ENCODE data around the gene HPSE2. TPM values are rescaled to one million over a fixed set of nuclear protein-coding genes. Genes with fewer than 3 reads are reported as not detected.
"Not testable (repeated sequence)": the region's sequence is repeated elsewhere in the genome, so short reads cannot be mapped to it uniquely, and the experiment has no call there.

HPSE2 gene
- total and polyA plus RNA-seq, 12 donors: 0.04 to 0.24 (median 0.13) TPM; not detected in 6

GRCh38 chr10:98563811-98564210, 671.8 kb downstream of the HPSE2 start:
- intact Hi-C loops (cut with DNase I): no loop called here
- H3K36me3 ChIP-seq: no peaks in the 10 kb centered on the region
- H3K27ac ChIP-seq: no peak overlapping the region
- H3K9me3 ChIP-seq: no peaks in the 10 kb centered on the region
- no peak for TF ChIP-seq CTCF (IDR thresholded peaks at IDR 0.05)
- no peak overlapping the region for H3K4me3 ChIP-seq
- ATAC-seq (no peak), DNase-seq (no peak)
- WGBS, 2 donors: 56 to 76% methylated on average over 2 of the region's 2 CpGs
- peaks cover 0 to 5% (median 0%) of the 10 kb centered on the region in 9 donors for H3K4me1 ChIP-seq
- H3K27me3 ChIP-seq: no peaks in the 10 kb centered on the region

GRCh38 chr10:98560565-98560964, 675.1 kb downstream of the HPSE2 start:
- DNase-seq: no peak
- H3K4me1 ChIP-seq: no peaks in the 10 kb centered on the region
- no peaks in the 10 kb centered on the region for H3K36me3 ChIP-seq
- intact Hi-C loops (cut with DNase I): no loop called here
- no peaks in the 10 kb centered on the region for H3K9me3 ChIP-seq
- no peak for TF ChIP-seq CTCF (IDR thresholded peaks at IDR 0.05)
- WGBS, 2 donors: 72 to 87% methylated on average over 2 of the region's 2 CpGs
- H3K27me3 ChIP-seq: peaks cover 0 to 6% (median 0%) of the 10 kb centered on the region in 7 donors
- no peak overlapping the region for H3K4me3 ChIP-seq
- H3K27ac ChIP-seq: no peak overlapping the region
- no peak for ATAC-seq

- H3K36me3 ChIP-seq: no peaks in the 10 kb centered on the region
- ATAC-seq (no peak), DNase-seq (no peak)
- TF ChIP-seq CTCF (IDR thresholded peaks at IDR 0.05): no peak
- intact Hi-C loops (cut with DNase I): no loop called here
- no peaks in the 10 kb centered on the region for H3K4me1 ChIP-seq
- H3K27ac ChIP-seq: no peak overlapping the region
- 53 to 68% methylated on average over 3 of the region's 3 CpGs for WGBS, 2 donors
- H3K4me3 ChIP-seq: no peak overlapping the region
- H3K27me3 ChIP-seq: peaks cover 0 to 8% (median 0%) of the 10 kb centered on the region in 7 donors
- peaks cover 0 to 4% (median 0%) of the 10 kb centered on the region in 11 donors for H3K9me3 ChIP-seq
Observed at GRCh38 chr10:98556061-98556460, 679.6 kb downstream of the HPSE2 start.

GRCh38 chr10:98555021-98555619, 680.5 kb downstream of the HPSE2 start:
- DNase-seq (no peak), ATAC-seq (no peak)
- intact Hi-C loops (cut with DNase I): no loop called here
- Histone ChIP-seq H3K4me3 (no peak overlapping the region), H3K4me1 (no peaks in the 10 kb centered on the region), H3K9me3 (peaks cover 0 to 4% (median 0%) of the 10 kb centered on the region in 11 donors), H3K27ac (no peak overlapping the region), H3K36me3 (no peaks in the 10 kb centered on the region), H3K27me3 (peaks cover 0 to 8% (median 0%) of the 10 kb centered on the region in 7 donors)
- WGBS, 2 donors: 46 to 50% methylated on average over 7 of the region's 7 CpGs
- no peak for TF ChIP-seq CTCF (IDR thresholded peaks at IDR 0.05)

GRCh38 chr10:98541561-98541960, 694.1 kb downstream of the HPSE2 start:
- H3K4me1 ChIP-seq; ATAC-seq; H3K36me3 ChIP-seq; H3K4me3 ChIP-seq; H3K9me3 ChIP-seq; DNase-seq; intact Hi-C loops (cut with DNase I); H3K27ac ChIP-seq; H3K27me3 ChIP-seq: not testable (repeated sequence)
- 57 to 65% methylated on average over 6 to 7 of the region's 7 CpGs for WGBS, 2 donors

All from heart right ventricle (tissue), 16 donors.